ENCODE results near the gene RFX7.

- TF ChIP-seq CTCF (IDR thresholded peaks at IDR 0.05 in 8 of 11, conservative IDR thresholded peaks at IDR 0.05 in 3 of 11): no peak
- TF ChIP-seq POLR2A (IDR thresholded peaks at IDR 0.05): no peak
- no peak for TF ChIP-seq POLR2AphosphoS5 (IDR thresholded peaks at IDR 0.05)
These were observed 155.3 kb downstream of the RFX7 start for GRCh38 chr15:56088389-56088788.

Measured in spleen (tissue), 7 donors.